ENCODE results near the gene NPAS3.

DNA sequence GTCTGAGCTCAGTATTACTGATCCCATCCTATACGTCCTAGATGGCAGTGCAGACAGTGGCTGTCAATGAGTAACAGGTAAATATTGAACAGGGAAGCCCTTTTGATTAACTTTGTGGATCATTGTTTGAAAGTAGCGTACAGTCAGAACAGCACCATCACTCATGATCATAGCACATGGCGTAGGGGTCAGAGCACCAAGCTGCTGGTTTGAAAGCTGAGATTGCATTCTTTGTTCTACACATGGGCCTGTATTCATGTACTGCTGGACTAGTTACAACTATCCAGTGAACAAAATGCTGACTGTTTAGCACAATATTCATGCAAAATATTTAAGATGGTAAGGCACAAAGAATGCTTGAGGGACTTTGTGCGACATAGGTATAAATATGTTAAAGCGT lies 131.8 kb downstream of the NPAS3 start:
- TF ChIP-seq, protein P1, sequence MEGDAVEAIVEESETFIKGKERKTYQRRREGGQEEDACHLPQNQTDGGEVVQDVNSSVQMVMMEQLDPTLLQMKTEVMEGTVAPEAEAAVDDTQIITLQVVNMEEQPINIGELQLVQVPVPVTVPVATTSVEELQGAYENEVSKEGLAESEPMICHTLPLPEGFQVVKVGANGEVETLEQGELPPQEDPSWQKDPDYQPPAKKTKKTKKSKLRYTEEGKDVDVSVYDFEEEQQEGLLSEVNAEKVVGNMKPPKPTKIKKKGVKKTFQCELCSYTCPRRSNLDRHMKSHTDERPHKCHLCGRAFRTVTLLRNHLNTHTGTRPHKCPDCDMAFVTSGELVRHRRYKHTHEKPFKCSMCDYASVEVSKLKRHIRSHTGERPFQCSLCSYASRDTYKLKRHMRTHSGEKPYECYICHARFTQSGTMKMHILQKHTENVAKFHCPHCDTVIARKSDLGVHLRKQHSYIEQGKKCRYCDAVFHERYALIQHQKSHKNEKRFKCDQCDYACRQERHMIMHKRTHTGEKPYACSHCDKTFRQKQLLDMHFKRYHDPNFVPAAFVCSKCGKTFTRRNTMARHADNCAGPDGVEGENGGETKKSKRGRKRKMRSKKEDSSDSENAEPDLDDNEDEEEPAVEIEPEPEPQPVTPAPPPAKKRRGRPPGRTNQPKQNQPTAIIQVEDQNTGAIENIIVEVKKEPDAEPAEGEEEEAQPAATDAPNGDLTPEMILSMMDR (CRISPR knock-in tag; IDR thresholded peaks at IDR 0.05): no peak
- TF ChIP-seq POLR2AphosphoS5 (IDR thresholded peaks at IDR 0.05; ENCODE audit: low read depth, low read length) (no peak), NCOA5 (CRISPR knock-in tag; IDR thresholded peaks at IDR 0.05) (no peak), MED13 (CRISPR knock-in tag; IDR thresholded peaks at IDR 0.05) (no peak), GLMP (CRISPR knock-in tag; IDR thresholded peaks at IDR 0.05; ENCODE audit: borderline replicate concordance) (no peak), FOSL1 (CRISPR knock-in tag; IDR thresholded peaks at IDR 0.05; ENCODE audit: borderline replicate concordance) (no peak), ZFY (CRISPR knock-in tag; IDR thresholded peaks at IDR 0.05) (no peak), ZNF20 (CRISPR knock-in tag; IDR thresholded peaks at IDR 0.05) (no peak), HIVEP1 (CRISPR knock-in tag; IDR thresholded peaks at IDR 0.05) (no peak), MEIS2 (CRISPR knock-in tag; IDR thresholded peaks at IDR 0.05) (no peak), MXI1 (IDR thresholded peaks at IDR 0.05; ENCODE audit: borderline replicate concordance, low read depth, low read length) (no peak)
- TF ChIP-seq, protein P2, sequence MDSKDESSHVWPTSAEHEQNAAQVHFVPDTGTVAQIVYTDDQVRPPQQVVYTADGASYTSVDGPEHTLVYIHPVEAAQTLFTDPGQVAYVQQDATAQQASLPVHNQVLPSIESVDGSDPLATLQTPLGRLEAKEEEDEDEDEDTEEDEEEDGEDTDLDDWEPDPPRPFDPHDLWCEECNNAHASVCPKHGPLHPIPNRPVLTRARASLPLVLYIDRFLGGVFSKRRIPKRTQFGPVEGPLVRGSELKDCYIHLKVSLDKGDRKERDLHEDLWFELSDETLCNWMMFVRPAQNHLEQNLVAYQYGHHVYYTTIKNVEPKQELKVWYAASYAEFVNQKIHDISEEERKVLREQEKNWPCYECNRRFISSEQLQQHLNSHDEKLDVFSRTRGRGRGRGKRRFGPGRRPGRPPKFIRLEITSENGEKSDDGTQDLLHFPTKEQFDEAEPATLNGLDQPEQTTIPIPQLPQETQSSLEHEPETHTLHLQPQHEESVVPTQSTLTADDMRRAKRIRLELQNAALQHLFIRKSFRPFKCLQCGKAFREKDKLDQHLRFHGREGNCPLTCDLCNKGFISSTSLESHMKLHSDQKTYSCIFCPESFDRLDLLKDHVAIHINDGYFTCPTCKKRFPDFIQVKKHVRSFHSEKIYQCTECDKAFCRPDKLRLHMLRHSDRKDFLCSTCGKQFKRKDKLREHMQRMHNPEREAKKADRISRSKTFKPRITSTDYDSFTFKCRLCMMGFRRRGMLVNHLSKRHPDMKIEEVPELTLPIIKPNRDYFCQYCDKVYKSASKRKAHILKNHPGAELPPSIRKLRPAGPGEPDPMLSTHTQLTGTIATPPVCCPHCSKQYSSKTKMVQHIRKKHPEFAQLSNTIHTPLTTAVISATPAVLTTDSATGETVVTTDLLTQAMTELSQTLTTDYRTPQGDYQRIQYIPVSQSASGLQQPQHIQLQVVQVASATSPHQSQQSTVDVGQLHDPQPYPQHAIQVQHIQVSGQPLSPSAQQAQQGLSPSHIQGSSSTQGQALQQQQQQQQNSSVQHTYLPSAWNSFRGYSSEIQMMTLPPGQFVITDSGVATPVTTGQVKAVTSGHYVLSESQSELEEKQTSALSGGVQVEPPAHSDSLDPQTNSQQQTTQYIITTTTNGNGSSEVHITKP (CRISPR knock-in tag; IDR thresholded peaks at IDR 0.05; ENCODE audit: low read depth): no peak

Data from HepG2 (cell line).